ENCODE results near the gene C2orf72. TPM values are rescaled to one million over a fixed set of nuclear protein-coding genes. Genes with fewer than 3 reads are reported as not detected.
"Not testable (repeated sequence)": the region's sequence is repeated elsewhere in the genome, so short reads cannot be mapped to it uniquely, and the experiment has no call there.

C2orf72 gene
- polyA plus RNA-seq, 1 donor = 0.31 TPM

- no peak for DNase-seq
Measured at GRCh38 chr2:231015478-231015877, 21.8 kb upstream of the C2orf72 start.

- DNase-seq = no peak
Measured at GRCh38 chr2:231015926-231016325, 21.4 kb upstream of the C2orf72 start.

- DNase-seq = no peak
Measured at GRCh38 chr2:231016566-231017230, 20.6 kb upstream of the C2orf72 start.

GRCh38 chr2:231017231-231017598, 20.1 kb upstream of the C2orf72 start:
- no peak for DNase-seq

- no peak for DNase-seq
Measured at GRCh38 chr2:231018184-231018583, 19.1 kb upstream of the C2orf72 start.

GRCh38 chr2:231025059-231025458, 12.3 kb upstream of the C2orf72 start:
- DNase-seq = not testable (repeated sequence)

- no peak for DNase-seq
Measured at GRCh38 chr2:231028889-231029288, 8.4 kb upstream of the C2orf72 start.

- no peak for DNase-seq
Measured at GRCh38 chr2:231029563-231029962, 7.8 kb upstream of the C2orf72 start.

GRCh38 chr2:231030725-231031124, 6.6 kb upstream of the C2orf72 start:
- DNase-seq = no peak

- DNase-seq = no peak
Measured at GRCh38 chr2:231032575-231033140, 4.7 kb upstream of the C2orf72 start.

- no peak for DNase-seq
Measured at GRCh38 chr2:231033147-231034132, 3.9 kb upstream of the C2orf72 start.

GRCh38 chr2:231034291-231034882, 2.9 kb upstream of the C2orf72 start:
- DNase-seq = no peak

GRCh38 chr2:231036131-231036530, 1.2 kb upstream of the C2orf72 start:
- DNase-seq = no peak

- no peak for DNase-seq
Measured at GRCh38 chr2:231036578-231037106, 681 bp upstream of the C2orf72 start.

GRCh38 chr2:231037731-231038482, 584 bp downstream of the C2orf72 start:
- no peak for DNase-seq

- no peak for DNase-seq
Measured at GRCh38 chr2:231038483-231039293, 1.4 kb downstream of the C2orf72 start.

- no peak for DNase-seq
Measured at GRCh38 chr2:231039294-231039664, 2.0 kb downstream of the C2orf72 start.

- no peak for DNase-seq
Measured at GRCh38 chr2:231039821-231040364, 2.6 kb downstream of the C2orf72 start.

- DNase-seq = no peak
Measured at GRCh38 chr2:231041061-231041689, 3.9 kb downstream of the C2orf72 start.

- DNase-seq = no peak
Measured at GRCh38 chr2:231043796-231044195, 6.5 kb downstream of the C2orf72 start.

All from hindlimb muscle (tissue), 1 donor.